Measurements from ENCODE around the gene PDE4D.
"Not testable (repeated sequence)": the region's sequence is repeated elsewhere in the genome, so short reads cannot be mapped to it uniquely, and the experiment has no call there.

PDE4D gene

GRCh38 chr5:59308685-59309084, 584.8 kb downstream of the PDE4D start:
- 90% methylated on average over 2 of the region's 2 CpGs for WGBS
- H2AFZ ChIP-seq (ENCODE audit: low read depth, low read length) = not testable (repeated sequence)

GRCh38 chr5:59303289-59303716, 590.2 kb downstream of the PDE4D start:
- H3K4me1 ChIP-seq (ENCODE audit: control insufficient read depth, insufficient read depth, low read depth, low read length); H3K4me2 ChIP-seq (ENCODE audit: low read length, poor library complexity, severe bottlenecking); DNase-seq; H3K36me3 ChIP-seq (ENCODE audit: control insufficient read depth in 1 of 2, insufficient read depth in 2 of 2, low read depth in 1 of 2, low read length in 2 of 2); H3K23ac ChIP-seq (ENCODE audit: low read length in 2 of 2); H3K27me3 ChIP-seq (ENCODE audit: control insufficient read depth in 1 of 2, insufficient read depth in 1 of 2, low read length in 2 of 2); H2AK5ac ChIP-seq (ENCODE audit: low read length, severe bottlenecking); H3K4ac ChIP-seq (ENCODE audit: low read depth in 1 of 2, low read length in 2 of 2); H3K27ac ChIP-seq (ENCODE audit: low read length, poor library complexity, severe bottlenecking); H2BK120ac ChIP-seq (ENCODE audit: low read depth, low read length); H2BK12ac ChIP-seq (ENCODE audit: low read length in 2 of 2); H4K8ac ChIP-seq (ENCODE audit: low read length); H2BK15ac ChIP-seq (ENCODE audit: low read depth, poor library complexity, severe bottlenecking); H4K91ac ChIP-seq (ENCODE audit: low read length); H2BK5ac ChIP-seq (ENCODE audit: low read depth, low read length, poor library complexity, severe bottlenecking); H3K9me3 ChIP-seq (ENCODE audit: control insufficient read depth, low read length); H3K4me3 ChIP-seq (ENCODE audit: insufficient read depth in 1 of 2, low read depth in 1 of 2, low read length in 2 of 2); H3K18ac ChIP-seq (ENCODE audit: low read depth in 1 of 2, low read length in 2 of 2); H2AFZ ChIP-seq (ENCODE audit: low read depth, low read length); H3K9ac ChIP-seq (ENCODE audit: low read length); H3K79me1 ChIP-seq (replicated peaks; ENCODE audit: low read length, poor library complexity, severe bottlenecking); H3K14ac ChIP-seq (ENCODE audit: low read length in 2 of 2): not testable (repeated sequence)
- 86% methylated on average over 2 of the region's 3 CpGs for WGBS

More at GRCh38 chr5:59308685-59309084, 584.8 kb downstream of the PDE4D start:
- not testable (repeated sequence) for DNase-seq; H3K23ac ChIP-seq (ENCODE audit: low read length in 2 of 2); H3K9ac ChIP-seq (ENCODE audit: low read length); H3K4me2 ChIP-seq (ENCODE audit: low read length, poor library complexity, severe bottlenecking); H4K91ac ChIP-seq (ENCODE audit: low read length); H3K4ac ChIP-seq (ENCODE audit: low read depth in 1 of 2, low read length in 2 of 2); H3K9me3 ChIP-seq (ENCODE audit: control insufficient read depth, low read length); H3K4me3 ChIP-seq (ENCODE audit: insufficient read depth in 1 of 2, low read depth in 1 of 2, low read length in 2 of 2); H2BK5ac ChIP-seq (ENCODE audit: low read depth, low read length, poor library complexity, severe bottlenecking); H3K4me1 ChIP-seq (ENCODE audit: control insufficient read depth, insufficient read depth, low read depth, low read length); H3K14ac ChIP-seq (ENCODE audit: low read length in 2 of 2); H3K79me1 ChIP-seq (replicated peaks; ENCODE audit: low read length, poor library complexity, severe bottlenecking); H3K27ac ChIP-seq (ENCODE audit: low read length, poor library complexity, severe bottlenecking); H3K36me3 ChIP-seq (ENCODE audit: control insufficient read depth in 1 of 2, insufficient read depth in 2 of 2, low read depth in 1 of 2, low read length in 2 of 2); H3K18ac ChIP-seq (ENCODE audit: low read depth in 1 of 2, low read length in 2 of 2); H2BK12ac ChIP-seq (ENCODE audit: low read length in 2 of 2); H2AK5ac ChIP-seq (ENCODE audit: low read length, severe bottlenecking); H4K8ac ChIP-seq (ENCODE audit: low read length); H2BK15ac ChIP-seq (ENCODE audit: low read depth, poor library complexity, severe bottlenecking)
- Histone ChIP-seq H2BK120ac (ENCODE audit: low read depth, low read length) (peak overlapping the region; percentile 19), H3K27me3 (ENCODE audit: control insufficient read depth in 1 of 2, insufficient read depth in 1 of 2, low read length in 2 of 2) (peaks cover 0 to 23% of the 10 kb centered on the region in 2 experiments)

- not testable (repeated sequence) for H2BK120ac ChIP-seq (ENCODE audit: low read depth, low read length); H3K4ac ChIP-seq (ENCODE audit: low read depth in 1 of 2, low read length in 2 of 2); H3K18ac ChIP-seq (ENCODE audit: low read depth in 1 of 2, low read length in 2 of 2); H4K8ac ChIP-seq (ENCODE audit: low read length); H3K14ac ChIP-seq (ENCODE audit: low read length in 2 of 2); H3K23ac ChIP-seq (ENCODE audit: low read length in 2 of 2); H3K79me1 ChIP-seq (replicated peaks; ENCODE audit: low read length, poor library complexity, severe bottlenecking); H3K36me3 ChIP-seq (ENCODE audit: control insufficient read depth in 1 of 2, insufficient read depth in 2 of 2, low read depth in 1 of 2, low read length in 2 of 2); H4K91ac ChIP-seq (ENCODE audit: low read length); H2BK5ac ChIP-seq (ENCODE audit: low read depth, low read length, poor library complexity, severe bottlenecking); DNase-seq; H2BK15ac ChIP-seq (ENCODE audit: low read depth, poor library complexity, severe bottlenecking); H2AFZ ChIP-seq (ENCODE audit: low read depth, low read length); H3K27me3 ChIP-seq (ENCODE audit: control insufficient read depth in 1 of 2, insufficient read depth in 1 of 2, low read length in 2 of 2); H2BK12ac ChIP-seq (ENCODE audit: low read length in 2 of 2); H3K27ac ChIP-seq (ENCODE audit: low read length, poor library complexity, severe bottlenecking); H2AK5ac ChIP-seq (ENCODE audit: low read length, severe bottlenecking); H3K9me3 ChIP-seq (ENCODE audit: control insufficient read depth, low read length); H3K4me3 ChIP-seq (ENCODE audit: insufficient read depth in 1 of 2, low read depth in 1 of 2, low read length in 2 of 2); H3K9ac ChIP-seq (ENCODE audit: low read length); H3K4me2 ChIP-seq (ENCODE audit: low read length, poor library complexity, severe bottlenecking); H3K4me1 ChIP-seq (ENCODE audit: control insufficient read depth, insufficient read depth, low read depth, low read length)
- no CpG with 5 or more reads among the region's 1 CpG for whole genome bisulfite sequencing
These were observed 591.0 kb downstream of the PDE4D start for GRCh38 chr5:59302509-59302908.

GRCh38 chr5:59301727-59302126, 591.8 kb downstream of the PDE4D start:
- Histone ChIP-seq H4K8ac (ENCODE audit: low read length) (no peak overlapping the region), H3K9me3 (ENCODE audit: control insufficient read depth, low read length) (no peaks in the 10 kb centered on the region), H3K27ac (ENCODE audit: low read length, poor library complexity, severe bottlenecking) (no peak overlapping the region), H3K27me3 (ENCODE audit: control insufficient read depth in 1 of 2, insufficient read depth in 1 of 2, low read length in 2 of 2) (no peaks in the 10 kb centered on the region), H3K9ac (ENCODE audit: low read length) (no peak overlapping the region), H2BK12ac (ENCODE audit: low read length in 2 of 2) (peak overlapping the region in 1 of 2 experiments; percentile 31), H2AFZ (ENCODE audit: low read depth, low read length) (no peak overlapping the region), H3K14ac (ENCODE audit: low read length in 2 of 2) (no peak overlapping the region), H2BK120ac (ENCODE audit: low read depth, low read length) (no peak overlapping the region), H4K91ac (ENCODE audit: low read length) (no peak overlapping the region), H3K18ac (ENCODE audit: low read depth in 1 of 2, low read length in 2 of 2) (peak overlapping the region in 1 of 2 experiments; percentile 40), H3K36me3 (ENCODE audit: control insufficient read depth in 1 of 2, insufficient read depth in 2 of 2, low read depth in 1 of 2, low read length in 2 of 2) (no peaks in the 10 kb centered on the region), H2BK15ac (ENCODE audit: low read depth, poor library complexity, severe bottlenecking) (no peak overlapping the region), H2AK5ac (ENCODE audit: low read length, severe bottlenecking) (peak overlapping the region; percentile 53), H2BK5ac (ENCODE audit: low read depth, low read length, poor library complexity, severe bottlenecking) (no peak overlapping the region), H3K4me2 (ENCODE audit: low read length, poor library complexity, severe bottlenecking) (no peak overlapping the region), H3K4me1 (ENCODE audit: control insufficient read depth, insufficient read depth, low read depth, low read length) (peaks cover 5% of the 10 kb centered on the region), H3K4me3 (ENCODE audit: insufficient read depth in 1 of 2, low read depth in 1 of 2, low read length in 2 of 2) (no peak overlapping the region), H3K23ac (ENCODE audit: low read length in 2 of 2) (no peak overlapping the region), H3K4ac (ENCODE audit: low read depth in 1 of 2, low read length in 2 of 2) (no peak overlapping the region), H3K79me1 (replicated peaks; ENCODE audit: low read length, poor library complexity, severe bottlenecking) (peaks cover 7% of the 10 kb centered on the region)
- DNase-seq = no peak
- WGBS = 90% methylated on average over 4 of the region's 4 CpGs

All from mesenchymal stem cell (in vitro differentiated cells and primary cell).